ENCODE data around the gene ARMH1.

The ARMH1 gene

GRCh38 chr1:44679468-44679867, 5.0 kb downstream of the ARMH1 start:
- Histone ChIP-seq H3K4me2 (ENCODE audit: low read length) (no peak overlapping the region), H3K27ac (ENCODE audit: low read depth, low read length) (no peak overlapping the region), H3K79me2 (ENCODE audit: control insufficient read depth, low read length) (peaks cover 3% of the 10 kb centered on the region; the same call in 1 of the 2 replicates), H3F3A (ENCODE audit: control insufficient read depth, insufficient read depth) (no peaks in the 10 kb centered on the region; the same call in 1 of the 2 replicates), H3K27me3 (ENCODE audit: control insufficient read depth, low read length) (no peaks in the 10 kb centered on the region), H3K9me3 (ENCODE audit: control insufficient read depth, insufficient read depth, low read length) (no peaks in the 10 kb centered on the region), H3K9me2 (replicated peaks; ENCODE audit: control insufficient read depth, low read length) (no peaks in the 10 kb centered on the region), H3K4me1 (ENCODE audit: control insufficient read depth, low read length) (peaks cover 34% of the 10 kb centered on the region), H4K20me1 (ENCODE audit: control insufficient read depth, insufficient read depth, low read depth, low read length) (no peaks in the 10 kb centered on the region), H3K36me3 (ENCODE audit: control insufficient read depth, low read length) (no peaks in the 10 kb centered on the region), H3K4me3 (ENCODE audit: low read length) (no peak overlapping the region)
- TF ChIP-seq EZH2phosphoT487 (IDR thresholded peaks at IDR 0.05; ENCODE audit: borderline replicate concordance, low read length) = no peak
- TF ChIP-seq, protein P1, sequence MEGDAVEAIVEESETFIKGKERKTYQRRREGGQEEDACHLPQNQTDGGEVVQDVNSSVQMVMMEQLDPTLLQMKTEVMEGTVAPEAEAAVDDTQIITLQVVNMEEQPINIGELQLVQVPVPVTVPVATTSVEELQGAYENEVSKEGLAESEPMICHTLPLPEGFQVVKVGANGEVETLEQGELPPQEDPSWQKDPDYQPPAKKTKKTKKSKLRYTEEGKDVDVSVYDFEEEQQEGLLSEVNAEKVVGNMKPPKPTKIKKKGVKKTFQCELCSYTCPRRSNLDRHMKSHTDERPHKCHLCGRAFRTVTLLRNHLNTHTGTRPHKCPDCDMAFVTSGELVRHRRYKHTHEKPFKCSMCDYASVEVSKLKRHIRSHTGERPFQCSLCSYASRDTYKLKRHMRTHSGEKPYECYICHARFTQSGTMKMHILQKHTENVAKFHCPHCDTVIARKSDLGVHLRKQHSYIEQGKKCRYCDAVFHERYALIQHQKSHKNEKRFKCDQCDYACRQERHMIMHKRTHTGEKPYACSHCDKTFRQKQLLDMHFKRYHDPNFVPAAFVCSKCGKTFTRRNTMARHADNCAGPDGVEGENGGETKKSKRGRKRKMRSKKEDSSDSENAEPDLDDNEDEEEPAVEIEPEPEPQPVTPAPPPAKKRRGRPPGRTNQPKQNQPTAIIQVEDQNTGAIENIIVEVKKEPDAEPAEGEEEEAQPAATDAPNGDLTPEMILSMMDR (IDR thresholded peaks at IDR 0.05; ENCODE audit: low read depth, low read length, poor library complexity, severe bottlenecking) = no peak

DNA sequence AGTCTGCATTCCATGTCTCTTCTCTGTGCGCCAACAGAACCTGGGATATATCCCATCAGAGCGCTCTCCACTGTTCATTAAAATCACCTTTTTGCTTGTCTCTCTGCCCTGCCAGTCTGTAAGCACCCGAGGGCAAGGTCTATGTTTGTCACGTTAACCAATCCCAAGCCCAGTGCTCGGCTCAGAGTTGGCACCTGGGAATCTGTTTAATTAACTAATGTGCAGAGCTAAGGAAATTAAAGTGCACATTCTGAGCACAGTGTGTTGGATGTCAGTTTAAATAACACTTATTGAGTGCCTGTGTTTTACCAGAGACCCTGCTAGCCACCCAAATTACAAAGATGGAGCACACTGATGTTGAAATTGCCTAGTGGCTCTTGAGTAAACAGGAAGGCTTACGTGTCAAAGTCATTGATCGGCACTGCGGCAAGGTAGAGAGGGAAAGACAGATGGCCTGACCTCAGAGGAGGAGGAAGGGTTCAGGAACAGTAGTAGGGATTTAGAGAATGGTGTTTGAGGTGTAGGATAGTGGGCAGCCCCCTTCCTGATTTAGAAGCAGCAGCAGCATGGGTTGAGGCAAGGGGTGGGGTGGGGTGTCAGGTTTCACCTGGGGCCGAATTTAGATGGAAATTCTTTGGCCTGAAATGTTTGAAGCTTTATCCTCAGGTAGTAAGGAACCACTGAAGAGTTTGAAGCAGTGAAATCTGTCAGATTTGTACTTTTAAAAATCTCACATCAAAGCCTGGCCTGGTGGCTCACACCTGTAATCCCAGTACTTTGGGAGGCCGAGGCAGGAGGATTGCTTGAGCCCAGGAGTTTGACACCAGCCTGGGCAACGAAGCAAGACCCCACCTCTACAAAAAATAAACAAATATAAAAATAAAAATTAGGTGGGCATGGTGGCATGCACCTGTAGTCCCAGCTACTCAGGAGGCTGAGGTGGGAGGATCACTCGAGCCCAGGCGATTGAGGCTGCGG, 7.7 kb downstream of the ARMH1 start:
- no peaks in the 10 kb centered on the region for H3K9me3 ChIP-seq (ENCODE audit: control insufficient read depth, insufficient read depth, low read length)
- no peaks in the 10 kb centered on the region for H3K79me2 ChIP-seq (ENCODE audit: control insufficient read depth, low read length)
- no peak overlapping the region for H3K27ac ChIP-seq (ENCODE audit: low read depth, low read length)
- TF ChIP-seq EZH2phosphoT487 (IDR thresholded peaks at IDR 0.05; ENCODE audit: borderline replicate concordance, low read length) = no peak
- TF ChIP-seq, protein P1 (IDR thresholded peaks at IDR 0.05; ENCODE audit: low read depth, low read length, poor library complexity, severe bottlenecking) = no peak
- no peaks in the 10 kb centered on the region for H3K27me3 ChIP-seq (ENCODE audit: control insufficient read depth, low read length)
- H3K4me1 ChIP-seq (ENCODE audit: control insufficient read depth, low read length) = peaks cover 19% of the 10 kb centered on the region
- no peaks in the 10 kb centered on the region for H3K36me3 ChIP-seq (ENCODE audit: control insufficient read depth, low read length)
- no peaks in the 10 kb centered on the region for H4K20me1 ChIP-seq (ENCODE audit: control insufficient read depth, insufficient read depth, low read depth, low read length)
- no peak overlapping the region for H3K4me2 ChIP-seq (ENCODE audit: low read length)
- H3K4me3 ChIP-seq (ENCODE audit: low read length) = no peak overlapping the region
- H3F3A ChIP-seq (ENCODE audit: control insufficient read depth, insufficient read depth) = no peaks in the 10 kb centered on the region; the same call in 1 of the 2 replicates
- no peaks in the 10 kb centered on the region for H3K9me2 ChIP-seq (replicated peaks; ENCODE audit: control insufficient read depth, low read length)

- Histone ChIP-seq H3K27ac (ENCODE audit: low read depth, low read length) (no peak overlapping the region), H3K4me2 (ENCODE audit: low read length) (no peak overlapping the region), H4K20me1 (ENCODE audit: control insufficient read depth, insufficient read depth, low read depth, low read length) (no peaks in the 10 kb centered on the region), H3K79me2 (ENCODE audit: control insufficient read depth, low read length) (no peaks in the 10 kb centered on the region), H3K27me3 (ENCODE audit: control insufficient read depth, low read length) (no peaks in the 10 kb centered on the region), H3K9me3 (ENCODE audit: control insufficient read depth, insufficient read depth, low read length) (no peaks in the 10 kb centered on the region), H3K4me1 (ENCODE audit: control insufficient read depth, low read length) (peaks cover 14% of the 10 kb centered on the region), H3K36me3 (ENCODE audit: control insufficient read depth, low read length) (no peaks in the 10 kb centered on the region), H3F3A (ENCODE audit: control insufficient read depth, insufficient read depth) (no peaks in the 10 kb centered on the region; the same call in 1 of the 2 replicates), H3K4me3 (ENCODE audit: low read length) (no peak overlapping the region), H3K9me2 (replicated peaks; ENCODE audit: control insufficient read depth, low read length) (no peaks in the 10 kb centered on the region)
- TF ChIP-seq EZH2phosphoT487 (IDR thresholded peaks at IDR 0.05; ENCODE audit: borderline replicate concordance, low read length) = no peak
- TF ChIP-seq, protein P1 (IDR thresholded peaks at IDR 0.05; ENCODE audit: low read depth, low read length, poor library complexity, severe bottlenecking) = no peak
Measured at GRCh38 chr1:44682883-44683265, 8.4 kb downstream of the ARMH1 start.

Data from DOHH2 (cell line).